Kidney tubule cell (primary cell): ENCODE results near the gene DDX24.
"Not testable (repeated sequence)": the region's sequence is repeated elsewhere in the genome, so short reads cannot be mapped to it uniquely, and the experiment has no call there.

ENCODE experiments used
- DNase-seq: peaks from one replicate; pipeline ENCODE4 v3.0.0-alpha.2; 2018; ENCODE audit warnings: low spot score

DDX24 gene

GRCh38 chr14:94077823-94078222, 3.2 kb downstream of the DDX24 start:
- DNase-seq: no peak

DNA sequence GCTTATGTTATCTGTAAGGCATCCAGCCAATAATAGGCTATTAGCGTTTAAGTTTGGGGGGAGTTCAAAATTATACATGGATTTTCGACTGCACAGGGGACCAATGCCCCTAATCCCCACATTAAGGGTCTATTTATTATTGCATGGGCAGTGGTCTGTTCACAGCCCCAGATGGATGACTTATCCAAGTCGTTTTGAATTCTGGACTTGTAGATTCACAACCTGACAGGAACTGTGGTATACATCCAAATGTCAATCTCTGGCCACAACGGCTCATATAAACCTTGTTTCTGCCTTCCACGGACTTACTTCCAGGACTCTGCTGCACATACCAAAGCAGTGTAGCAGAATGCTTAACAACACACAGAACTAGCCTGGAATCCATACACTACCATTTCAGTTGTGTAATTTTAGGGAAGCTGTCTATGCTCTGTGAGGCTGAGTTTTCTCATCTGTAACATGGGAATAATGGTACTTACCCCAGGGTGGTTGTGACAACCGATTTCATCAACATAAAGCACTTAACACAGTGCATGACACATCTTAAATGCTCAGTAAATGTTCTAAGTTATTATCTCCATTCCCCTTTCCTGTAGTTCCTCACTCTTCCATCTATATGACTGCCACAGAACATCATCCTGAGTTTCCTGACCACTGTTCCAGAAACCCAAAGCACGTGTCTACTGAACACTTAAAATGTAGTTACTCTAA, 3.7 kb downstream of the DDX24 start:
- DNase-seq: no peak

DNA sequence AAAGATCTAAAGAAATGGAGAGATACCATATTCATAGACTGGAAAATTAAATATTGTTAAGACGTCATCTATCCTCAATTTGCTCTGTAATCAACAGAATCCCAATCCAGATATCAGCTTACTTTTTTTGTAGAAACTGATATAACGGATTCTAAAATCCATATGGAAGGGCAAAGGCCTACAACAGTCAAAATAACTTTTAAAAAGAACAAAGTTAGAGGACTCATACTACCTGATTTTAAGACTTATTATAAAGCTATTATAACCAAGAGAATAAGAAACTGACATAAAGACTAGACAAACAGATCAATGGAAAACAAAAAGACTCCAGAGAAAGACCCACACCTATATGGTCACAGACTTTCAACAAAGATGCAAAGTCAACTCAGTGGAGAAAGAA, 6.0 kb downstream of the DDX24 start:
- no peak for DNase-seq

- no peak for DNase-seq
Observed at GRCh38 chr14:94074534-94074933, 6.5 kb downstream of the DDX24 start.

DNA sequence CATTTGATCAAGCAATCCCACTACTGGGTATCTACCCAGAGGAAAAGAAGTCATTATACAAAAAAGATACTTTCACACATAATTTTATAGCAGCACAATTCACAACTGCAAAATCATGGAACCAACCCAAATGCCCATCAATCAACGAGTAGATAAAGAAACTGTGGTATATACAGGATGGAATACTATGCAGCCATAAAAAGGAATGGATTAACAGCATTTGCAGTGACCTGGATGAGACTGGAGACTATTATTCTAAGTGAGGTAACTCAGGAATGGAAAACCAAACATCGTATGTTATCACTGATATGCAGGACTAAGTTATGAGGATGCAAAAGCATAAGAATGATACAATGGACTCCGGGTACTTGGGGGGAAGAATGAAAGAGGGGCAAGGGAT, 8.9 kb downstream of the DDX24 start:
- DNase-seq: not testable (repeated sequence)

DNA sequence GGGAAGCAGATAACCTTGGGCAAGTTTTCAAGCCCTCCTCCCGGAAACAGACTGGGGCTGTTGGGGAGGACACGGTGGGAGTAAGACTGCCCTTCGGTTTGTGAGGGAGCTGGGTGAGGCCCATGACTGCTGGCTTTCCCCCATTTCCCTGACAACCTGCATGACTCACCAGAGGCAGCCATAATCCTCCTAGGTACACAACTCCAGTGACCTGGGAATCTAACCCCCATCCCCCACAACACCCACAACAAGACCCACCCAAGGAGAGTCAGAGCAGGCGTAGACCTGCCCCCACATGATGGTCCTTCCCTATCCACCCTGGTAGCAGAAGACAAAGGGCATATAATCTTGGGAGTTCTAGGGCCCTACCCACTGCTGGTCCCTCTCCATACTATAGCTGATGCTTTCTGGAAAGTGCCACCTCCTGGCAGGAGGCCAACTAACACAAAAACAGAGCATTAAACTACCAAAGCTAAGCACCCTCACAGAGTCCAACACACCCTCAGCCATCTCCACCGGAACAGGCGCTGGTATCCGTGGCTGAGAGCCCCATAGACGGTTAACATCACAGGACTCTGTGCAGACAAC, 14.8 kb downstream of the DDX24 start:
- peak; percentile 45 for DNase-seq

DNA sequence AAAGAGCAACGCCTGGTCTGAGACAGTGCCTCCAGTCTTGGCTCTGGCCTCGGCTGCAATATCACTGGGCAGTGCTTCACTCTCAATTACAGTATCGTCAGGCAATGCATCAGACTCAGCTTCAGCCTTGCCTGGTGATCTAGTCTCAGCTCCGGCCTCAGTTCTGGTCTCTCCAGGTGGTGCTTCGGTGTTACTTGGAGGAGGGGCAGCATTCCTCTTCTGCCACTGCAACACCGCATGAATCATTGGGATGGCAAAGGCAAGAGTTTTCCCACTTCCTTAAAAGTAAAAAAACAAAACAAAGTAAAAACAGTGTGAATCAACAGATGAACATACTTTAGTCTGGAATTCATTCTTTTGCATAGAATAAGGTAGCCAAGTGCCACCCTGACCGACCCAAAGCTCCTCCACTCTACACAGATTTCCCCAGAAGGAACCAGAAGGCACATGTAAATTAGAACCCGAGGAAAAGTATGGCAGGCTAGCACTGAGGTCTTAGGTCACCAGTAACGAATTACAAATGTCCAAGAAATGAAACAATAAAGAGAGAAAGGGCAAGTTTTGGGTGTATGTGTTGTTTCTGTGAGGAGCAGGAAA, 18.6 kb downstream of the DDX24 start:
- DNase-seq: peak; percentile 91

DNA sequence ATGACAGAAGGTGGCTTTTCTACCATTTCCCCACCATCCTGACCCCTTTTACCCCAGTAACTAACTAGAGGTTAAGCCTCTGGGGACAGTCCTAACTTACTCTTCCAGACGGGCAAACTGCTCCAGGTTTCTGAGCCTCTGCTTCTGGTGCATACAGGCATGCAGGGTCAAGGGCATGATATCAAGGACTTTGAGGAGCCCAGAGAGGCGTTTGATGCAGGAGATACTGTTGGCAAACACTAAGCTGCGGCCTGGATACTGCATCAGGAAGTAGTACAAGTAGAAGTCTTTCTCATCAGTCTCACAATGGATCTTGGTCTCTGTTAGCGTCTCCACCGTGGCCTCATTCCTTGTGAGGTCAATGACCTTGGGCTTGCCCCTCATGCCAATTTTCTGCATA, 21.0 kb downstream of the DDX24 start:
- DNase-seq: no peak

GRCh38 chr14:94058674-94059138, 22.3 kb downstream of the DDX24 start:
- DNase-seq: no peak

- DNase-seq: no peak
Observed at GRCh38 chr14:94058128-94058673, 22.8 kb downstream of the DDX24 start.

GRCh38 chr14:94056579-94057308, 24.3 kb downstream of the DDX24 start:
- DNase-seq: no peak

- DNase-seq: no peak
Observed at GRCh38 chr14:94054936-94055335, 26.1 kb downstream of the DDX24 start.

DNA sequence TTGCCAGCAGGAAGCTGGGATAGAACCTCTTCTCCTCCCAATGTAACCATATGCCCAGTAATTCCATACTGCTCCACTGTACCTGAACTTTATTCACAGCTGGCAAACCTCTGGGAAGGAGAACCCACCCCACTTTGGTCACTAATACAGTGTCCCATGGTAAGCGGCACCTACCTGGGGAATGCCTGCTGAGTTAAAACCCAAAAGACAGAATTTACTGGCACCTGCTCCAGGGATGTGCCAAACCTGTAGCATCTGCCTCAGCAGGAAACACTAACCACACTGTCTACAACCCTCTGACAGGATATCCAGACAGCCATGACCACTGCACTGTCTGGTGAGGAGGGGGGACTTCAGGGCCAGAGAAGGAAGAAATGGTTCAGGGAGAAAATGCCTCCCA, 26.6 kb downstream of the DDX24 start:
- DNase-seq: no peak

GRCh38 chr14:94052662-94053061, 28.3 kb downstream of the DDX24 start:
- no peak for DNase-seq

- DNase-seq: no peak
Observed at GRCh38 chr14:94052199-94052598, 28.8 kb downstream of the DDX24 start.

DNA sequence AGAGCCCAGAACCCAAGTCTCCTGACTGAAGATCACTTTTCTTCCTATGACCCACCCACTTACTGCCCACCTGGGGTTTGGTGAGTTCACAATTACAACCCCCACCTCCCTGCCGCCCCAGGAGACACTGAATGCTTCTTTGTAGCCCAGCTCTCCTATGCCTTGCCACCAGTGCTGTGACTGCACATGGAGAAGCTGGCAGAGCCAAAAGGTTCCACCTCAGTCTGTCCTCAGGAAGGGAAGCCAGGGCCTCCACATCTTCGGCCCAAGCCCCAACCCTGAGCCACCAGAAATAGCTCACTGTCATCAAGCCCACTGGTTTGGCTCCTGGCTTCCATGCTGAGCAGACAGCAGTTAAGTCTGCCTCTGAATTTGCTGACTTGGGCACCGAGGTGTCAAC, 29.2 kb downstream of the DDX24 start:
- no peak for DNase-seq

DNA sequence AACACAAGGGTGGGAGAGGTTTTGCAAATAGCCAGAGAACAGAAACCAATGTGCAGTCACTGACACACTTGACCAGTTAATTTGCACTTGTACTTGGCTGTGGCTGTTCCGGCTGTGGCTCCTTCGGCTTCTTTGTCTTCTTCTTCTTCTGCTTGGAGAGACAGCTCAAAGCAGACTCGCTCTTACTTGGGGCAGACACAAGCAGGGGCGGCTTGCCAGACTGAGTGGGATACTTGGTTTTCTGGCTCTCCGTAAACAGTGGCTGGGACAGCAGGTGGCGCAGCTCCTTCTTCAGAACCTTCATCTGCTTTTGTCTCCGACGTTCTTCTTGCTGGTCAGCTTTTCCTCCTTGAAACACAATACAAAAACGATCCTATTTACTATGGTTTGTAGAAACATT, 29.9 kb downstream of the DDX24 start:
- DNase-seq: peak; percentile 44

GRCh38 chr14:94050231-94050880, 30.6 kb downstream of the DDX24 start:
- peak; percentile 76 for DNase-seq

- no peak for DNase-seq
Observed at GRCh38 chr14:94049625-94050023, 31.4 kb downstream of the DDX24 start.

DNA sequence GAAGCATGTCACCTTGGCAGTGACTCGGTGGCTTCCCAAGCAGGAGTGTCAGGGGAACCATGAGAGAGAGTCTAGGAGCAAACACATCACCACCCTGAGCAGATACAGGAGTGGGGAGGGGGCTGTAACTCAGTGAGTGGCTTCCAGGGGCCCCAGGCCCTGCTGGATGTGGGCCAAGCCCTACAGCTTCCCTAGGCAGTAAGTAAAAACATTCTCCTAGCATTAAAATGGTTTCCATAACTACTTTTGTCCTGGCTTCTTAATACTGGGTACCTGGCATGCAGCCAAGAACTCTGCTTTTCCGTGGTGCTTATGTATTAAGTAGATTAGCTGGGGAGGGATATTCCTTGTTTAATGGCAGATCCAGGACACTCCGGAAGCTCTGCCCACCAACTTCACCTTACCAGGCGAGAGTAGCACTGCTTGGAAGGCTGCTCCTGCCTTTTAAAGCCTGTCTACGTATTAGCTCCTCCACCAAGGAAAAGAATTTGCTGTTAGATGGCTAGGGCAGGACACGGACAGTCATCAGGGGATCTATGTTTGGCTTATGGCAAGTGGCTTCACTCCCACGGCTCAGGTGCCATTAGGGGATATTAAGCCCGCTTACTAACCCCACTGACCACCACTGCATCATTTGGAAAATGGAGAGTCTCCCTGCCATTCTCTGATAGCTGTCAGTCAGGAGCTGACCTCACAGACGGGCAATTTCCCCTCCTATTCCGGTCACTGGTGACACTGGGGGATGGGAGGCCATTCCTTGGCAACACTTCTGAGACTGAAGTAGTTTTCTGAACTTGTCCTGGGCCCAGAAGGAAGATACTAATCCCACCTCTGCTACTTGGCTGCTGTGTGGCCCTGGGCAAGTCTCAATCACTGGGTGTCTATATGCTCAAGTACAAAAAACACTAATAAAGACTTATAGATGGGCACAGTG, 32.0 kb downstream of the DDX24 start:
- DNase-seq: no peak

GRCh38 chr14:94047581-94047980, 33.4 kb downstream of the DDX24 start:
- no peak for DNase-seq
